ENCODE measurements around the gene PFDN1.

Gene PFDN1, protein sequence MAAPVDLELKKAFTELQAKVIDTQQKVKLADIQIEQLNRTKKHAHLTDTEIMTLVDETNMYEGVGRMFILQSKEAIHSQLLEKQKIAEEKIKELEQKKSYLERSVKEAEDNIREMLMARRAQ

DNA sequence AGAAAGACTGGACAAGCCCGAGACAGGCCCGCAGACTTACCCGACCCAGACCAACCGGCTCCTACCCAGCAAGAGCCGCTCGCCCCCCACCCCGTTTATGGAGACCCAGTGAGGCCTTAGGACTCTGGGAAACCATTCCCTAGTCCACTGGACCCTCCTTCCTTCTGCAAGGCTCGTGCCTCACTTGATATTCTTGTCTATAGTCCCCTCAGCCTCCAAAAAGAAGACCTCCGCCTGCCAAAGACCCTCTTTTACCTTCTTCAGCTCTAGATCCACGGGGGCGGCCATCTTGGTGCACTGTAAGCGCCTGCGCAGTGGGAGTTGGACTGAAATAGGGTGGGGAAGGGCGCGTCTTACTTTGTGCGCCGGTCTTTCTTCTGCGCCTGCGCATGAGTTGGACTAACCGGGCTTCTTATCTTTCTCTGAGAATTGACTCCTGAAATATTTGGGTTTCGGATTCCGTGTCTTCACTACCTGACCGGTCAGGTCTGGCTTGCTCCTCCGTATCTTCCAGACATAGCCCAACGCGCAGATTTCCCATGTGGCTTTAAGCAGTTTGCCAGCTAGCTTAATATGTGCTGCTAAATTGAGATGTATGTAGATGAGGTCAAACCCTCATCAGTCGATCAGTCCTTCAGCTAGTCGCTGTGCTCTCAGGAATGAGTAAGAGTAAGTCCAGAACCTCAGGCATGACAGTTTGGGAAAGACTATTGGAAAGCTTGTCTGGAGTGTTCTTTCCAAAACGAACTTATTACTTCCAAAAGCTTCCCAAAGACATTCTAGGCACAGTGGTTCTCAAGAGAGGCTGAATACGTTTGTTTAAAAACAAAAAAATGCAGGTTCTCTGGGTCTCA lies at the start of gene PFDN1:
TSS of gene PFDN1 (minus strand) at position 316 of the 854 bp plus-strand sequence. CDS start at position 288, 28 bp downstream.
- DNase-seq (ENCODE audit: low read depth in 2 of 2), result peak; percentile 96 to 97
- TF ChIP-seq CTCF (IDR thresholded peaks at IDR 0.05; ENCODE audit: low read depth, low read length), result no peak
- peak within 1 kb of the TSS; percentile 81 to 99 for H3K4me3 ChIP-seq (replicated peaks in 1 of 2; ENCODE audit: low read depth in 2 of 2, low read length in 2 of 2)

DNA sequence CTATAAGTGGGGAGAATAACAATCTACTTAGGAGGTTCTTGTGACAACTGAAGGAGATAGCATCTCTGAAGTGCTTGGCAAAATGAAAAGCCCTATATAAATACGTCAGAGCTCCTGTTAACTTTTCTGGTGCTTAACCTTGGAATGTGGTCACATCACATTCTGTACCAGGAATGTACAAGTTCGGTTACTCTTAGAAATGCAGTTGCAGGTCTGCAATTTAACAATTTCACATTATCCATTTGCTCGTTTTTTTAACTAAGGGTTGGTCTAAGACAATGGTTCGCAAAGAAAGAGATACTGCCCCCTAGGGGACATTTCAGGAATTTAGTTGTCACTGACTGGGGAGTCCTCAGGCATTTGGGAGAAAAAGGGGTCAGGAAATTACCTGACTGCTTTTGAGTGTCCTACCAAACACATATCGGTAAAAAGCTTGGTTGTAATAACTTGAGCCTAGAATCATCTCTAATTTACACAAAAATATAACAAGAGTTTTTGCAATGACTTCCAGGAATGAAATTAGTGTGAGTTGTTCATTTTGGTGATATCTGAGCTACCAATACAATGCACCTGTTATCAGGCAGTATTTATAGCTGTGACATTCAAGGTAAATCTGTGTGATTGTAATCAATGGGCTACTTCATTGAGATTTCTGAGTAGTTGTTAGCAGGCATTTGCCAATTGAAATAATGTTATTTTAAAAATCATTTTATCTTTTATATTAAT lies 48.9 kb upstream of the PFDN1 start:
- no peak overlapping the region for H3K4me3 ChIP-seq (replicated peaks in 1 of 2; ENCODE audit: low read depth in 2 of 2, low read length in 2 of 2)
- peak; percentile 81 for TF ChIP-seq CTCF (IDR thresholded peaks at IDR 0.05; ENCODE audit: low read depth, low read length)
- peak; percentile 78 to 84 for DNase-seq (ENCODE audit: low read depth in 2 of 2)

DNA sequence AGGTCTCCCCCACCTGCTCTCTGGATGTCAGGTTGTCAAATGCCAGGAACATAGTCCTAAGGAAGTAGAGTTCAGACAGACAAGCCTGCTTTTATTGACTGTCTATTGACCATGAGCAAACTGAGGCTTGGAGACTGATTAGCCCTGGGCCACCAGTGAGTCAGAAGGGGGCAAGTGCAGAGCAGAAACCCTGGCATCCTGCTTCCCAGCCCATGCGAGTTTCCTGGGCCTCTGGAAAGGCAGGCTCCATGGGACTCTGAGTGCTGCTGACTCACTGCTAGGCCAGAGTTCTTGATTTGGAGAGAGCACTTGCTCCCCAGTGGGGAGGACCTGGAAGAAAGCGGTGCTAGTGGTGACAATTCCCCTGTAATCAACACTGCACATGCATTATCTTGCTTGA lies 46.3 kb upstream of the PFDN1 start:
- DNase-seq (ENCODE audit: low read depth in 2 of 2), result no peak
- H3K4me3 ChIP-seq (replicated peaks in 1 of 2; ENCODE audit: low read depth in 2 of 2, low read length in 2 of 2), result no peak overlapping the region
- no peak for TF ChIP-seq CTCF (IDR thresholded peaks at IDR 0.05; ENCODE audit: low read depth, low read length)

DNA sequence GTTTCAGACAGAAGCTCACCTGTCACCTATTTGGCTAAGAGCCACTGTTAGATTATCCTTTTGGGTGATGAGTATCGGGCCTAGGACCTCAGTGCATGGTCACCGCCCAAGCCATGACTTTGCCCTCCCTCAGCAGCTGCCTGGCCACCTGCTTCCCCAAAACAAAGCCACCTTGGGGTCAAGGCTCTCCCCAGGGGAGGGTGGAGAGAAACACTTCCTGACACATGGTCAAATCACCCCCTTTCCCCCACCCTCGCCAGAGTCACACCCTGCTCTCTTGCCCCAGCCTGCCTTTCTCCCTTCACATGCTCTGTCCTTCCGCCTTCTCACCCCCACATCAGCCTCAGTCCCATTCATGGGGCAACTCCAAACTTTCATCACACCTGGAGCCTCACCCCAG lies 45.2 kb upstream of the PFDN1 start:
- H3K4me3 ChIP-seq (replicated peaks in 1 of 2; ENCODE audit: low read depth in 2 of 2, low read length in 2 of 2), result no peak overlapping the region
- DNase-seq (ENCODE audit: low read depth in 2 of 2), result no peak
- TF ChIP-seq CTCF (IDR thresholded peaks at IDR 0.05; ENCODE audit: low read depth, low read length), result no peak

- DNase-seq (ENCODE audit: low read depth in 2 of 2), result no peak
- no peak overlapping the region for H3K4me3 ChIP-seq (replicated peaks in 1 of 2; ENCODE audit: low read depth in 2 of 2, low read length in 2 of 2)
- no peak for TF ChIP-seq CTCF (IDR thresholded peaks at IDR 0.05; ENCODE audit: low read depth, low read length)
Measured at GRCh38 chr5:140347360-140347759, 44.5 kb upstream of the PFDN1 start.

- DNase-seq (ENCODE audit: low read depth in 2 of 2), result peak; percentile 65 to 77
- TF ChIP-seq CTCF (IDR thresholded peaks at IDR 0.05; ENCODE audit: low read depth, low read length), result peak; percentile 45
Measured at GRCh38 chr5:140346348-140347221, 43.7 kb upstream of the PFDN1 start, which contains the start of gene HBEGF. Gene HBEGF (minus strand): TSS chr5:140346603. CDS start chr5:140346328, 275 bp downstream.

More at GRCh38 chr5:140346348-140347221, 43.7 kb upstream of the PFDN1 start, which contains the start of gene HBEGF:
- H3K4me3 ChIP-seq (replicated peaks in 1 of 2; ENCODE audit: low read depth in 2 of 2, low read length in 2 of 2), result peak within 1 kb of the TSS; percentile 68 to 77
